ENCODE measurements around the gene FMO1.

DNA sequence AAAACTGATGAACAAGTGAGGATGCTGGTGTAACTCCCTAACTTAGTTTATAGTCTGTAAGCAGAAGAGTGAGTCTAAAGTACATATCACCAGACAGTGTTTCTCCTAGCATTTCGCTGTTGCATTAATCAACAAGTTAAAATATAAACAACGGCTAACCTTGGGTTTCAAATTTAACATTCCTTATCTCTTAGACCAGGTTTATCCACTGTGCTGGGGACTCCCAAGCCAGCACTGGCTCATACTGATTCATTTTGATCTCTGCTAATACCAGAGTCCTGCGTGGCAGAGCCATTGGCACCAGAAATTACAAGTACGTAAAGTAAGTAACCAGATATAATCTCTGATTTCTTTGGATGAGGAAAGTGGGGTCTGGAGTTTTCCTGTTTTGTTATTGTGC, at the start of gene FMO1:
- TF ChIP-seq, protein P1, sequence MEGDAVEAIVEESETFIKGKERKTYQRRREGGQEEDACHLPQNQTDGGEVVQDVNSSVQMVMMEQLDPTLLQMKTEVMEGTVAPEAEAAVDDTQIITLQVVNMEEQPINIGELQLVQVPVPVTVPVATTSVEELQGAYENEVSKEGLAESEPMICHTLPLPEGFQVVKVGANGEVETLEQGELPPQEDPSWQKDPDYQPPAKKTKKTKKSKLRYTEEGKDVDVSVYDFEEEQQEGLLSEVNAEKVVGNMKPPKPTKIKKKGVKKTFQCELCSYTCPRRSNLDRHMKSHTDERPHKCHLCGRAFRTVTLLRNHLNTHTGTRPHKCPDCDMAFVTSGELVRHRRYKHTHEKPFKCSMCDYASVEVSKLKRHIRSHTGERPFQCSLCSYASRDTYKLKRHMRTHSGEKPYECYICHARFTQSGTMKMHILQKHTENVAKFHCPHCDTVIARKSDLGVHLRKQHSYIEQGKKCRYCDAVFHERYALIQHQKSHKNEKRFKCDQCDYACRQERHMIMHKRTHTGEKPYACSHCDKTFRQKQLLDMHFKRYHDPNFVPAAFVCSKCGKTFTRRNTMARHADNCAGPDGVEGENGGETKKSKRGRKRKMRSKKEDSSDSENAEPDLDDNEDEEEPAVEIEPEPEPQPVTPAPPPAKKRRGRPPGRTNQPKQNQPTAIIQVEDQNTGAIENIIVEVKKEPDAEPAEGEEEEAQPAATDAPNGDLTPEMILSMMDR (IDR thresholded peaks at IDR 0.05 in 2 of 3, conservative IDR thresholded peaks at IDR 0.05 in 1 of 3; ENCODE audit: control insufficient read depth in 2 of 3, extremely low read depth in 1 of 3, insufficient read depth in 1 of 3, low read depth in 3 of 3, low read length in 3 of 3) = no peak
- TF ChIP-seq EZH2 (IDR thresholded peaks at IDR 0.05; ENCODE audit: borderline replicate concordance, control insufficient read depth, low read depth, low read length) (no peak), GATAD2B (conservative IDR thresholded peaks at IDR 0.05; ENCODE audit: low read depth) (no peak), POLR2AphosphoS5 (IDR thresholded peaks at IDR 0.05; ENCODE audit: low read length) (no peak), CBX3 (IDR thresholded peaks at IDR 0.05; ENCODE audit: borderline replicate concordance, low read depth) (no peak), SMC3 (IDR thresholded peaks at IDR 0.05; ENCODE audit: borderline replicate concordance, low read length) (no peak), MAX (IDR thresholded peaks at IDR 0.05; ENCODE audit: low read depth, low read length) (no peak), YY1 (IDR thresholded peaks at IDR 0.05; ENCODE audit: low read depth, low read length) (no peak), BACH1 (IDR thresholded peaks at IDR 0.05; ENCODE audit: borderline replicate concordance) (no peak), KLF5 (IDR thresholded peaks at IDR 0.05; ENCODE audit: partially characterized antibody) (no peak), POLR2A (IDR thresholded peaks at IDR 0.05; ENCODE audit: low read depth, low read length) (no peak)
- TF ChIP-seq, protein P2, sequence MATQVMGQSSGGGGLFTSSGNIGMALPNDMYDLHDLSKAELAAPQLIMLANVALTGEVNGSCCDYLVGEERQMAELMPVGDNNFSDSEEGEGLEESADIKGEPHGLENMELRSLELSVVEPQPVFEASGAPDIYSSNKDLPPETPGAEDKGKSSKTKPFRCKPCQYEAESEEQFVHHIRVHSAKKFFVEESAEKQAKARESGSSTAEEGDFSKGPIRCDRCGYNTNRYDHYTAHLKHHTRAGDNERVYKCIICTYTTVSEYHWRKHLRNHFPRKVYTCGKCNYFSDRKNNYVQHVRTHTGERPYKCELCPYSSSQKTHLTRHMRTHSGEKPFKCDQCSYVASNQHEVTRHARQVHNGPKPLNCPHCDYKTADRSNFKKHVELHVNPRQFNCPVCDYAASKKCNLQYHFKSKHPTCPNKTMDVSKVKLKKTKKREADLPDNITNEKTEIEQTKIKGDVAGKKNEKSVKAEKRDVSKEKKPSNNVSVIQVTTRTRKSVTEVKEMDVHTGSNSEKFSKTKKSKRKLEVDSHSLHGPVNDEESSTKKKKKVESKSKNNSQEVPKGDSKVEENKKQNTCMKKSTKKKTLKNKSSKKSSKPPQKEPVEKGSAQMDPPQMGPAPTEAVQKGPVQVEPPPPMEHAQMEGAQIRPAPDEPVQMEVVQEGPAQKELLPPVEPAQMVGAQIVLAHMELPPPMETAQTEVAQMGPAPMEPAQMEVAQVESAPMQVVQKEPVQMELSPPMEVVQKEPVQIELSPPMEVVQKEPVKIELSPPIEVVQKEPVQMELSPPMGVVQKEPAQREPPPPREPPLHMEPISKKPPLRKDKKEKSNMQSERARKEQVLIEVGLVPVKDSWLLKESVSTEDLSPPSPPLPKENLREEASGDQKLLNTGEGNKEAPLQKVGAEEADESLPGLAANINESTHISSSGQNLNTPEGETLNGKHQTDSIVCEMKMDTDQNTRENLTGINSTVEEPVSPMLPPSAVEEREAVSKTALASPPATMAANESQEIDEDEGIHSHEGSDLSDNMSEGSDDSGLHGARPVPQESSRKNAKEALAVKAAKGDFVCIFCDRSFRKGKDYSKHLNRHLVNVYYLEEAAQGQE (IDR thresholded peaks at IDR 0.05; ENCODE audit: low read depth, low read length) = no peak
- TF ChIP-seq, protein P3, sequence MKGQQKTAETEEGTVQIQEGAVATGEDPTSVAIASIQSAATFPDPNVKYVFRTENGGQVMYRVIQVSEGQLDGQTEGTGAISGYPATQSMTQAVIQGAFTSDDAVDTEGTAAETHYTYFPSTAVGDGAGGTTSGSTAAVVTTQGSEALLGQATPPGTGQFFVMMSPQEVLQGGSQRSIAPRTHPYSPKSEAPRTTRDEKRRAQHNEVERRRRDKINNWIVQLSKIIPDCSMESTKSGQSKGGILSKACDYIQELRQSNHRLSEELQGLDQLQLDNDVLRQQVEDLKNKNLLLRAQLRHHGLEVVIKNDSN (IDR thresholded peaks at IDR 0.05; ENCODE audit: borderline replicate concordance, extremely low read length, insufficient read depth, low read depth, low read length) = no peak
